Right atrium auricular region (tissue), 2 donors: ENCODE data around the gene NFE2. TPM values are rescaled to one million over a fixed set of nuclear protein-coding genes. Genes with fewer than 3 reads are reported as not detected.

ENCODE experiments used
- DNase-seq: peaks from one replicate; pipeline ENCODE4 v3.0.0-alpha.2; 2019; ENCODE audit warnings: low spot score
- H3K27ac ChIP-seq, 2 donors: fragments of 200-600 bp; sonication (generic); 1 replicate in 1 of 2; 2 replicates in 1 of 2; pipeline ENCODE4 v1.5.1; 2016 to 2019
- H3K27me3 ChIP-seq, 2 donors: fragments of 200-600 bp; sonication (generic); one replicate each; pipeline versions ENCODE4 v1.5.1 to v1.6.0; 2017 to 2019
- H3K36me3 ChIP-seq: fragments of 200-600 bp; sonication (generic); one replicate; pipeline ENCODE4 v1.5.1; 2016
- H3K4me1 ChIP-seq, 2 donors: fragments of 200-600 bp; sonication (generic); one replicate each; pipeline versions ENCODE4 v1.5.1 to v1.6.0; 2017 to 2019
- H3K4me3 ChIP-seq, 2 donors: fragments of 200-600 bp; sonication (generic); 1 replicate in 1 of 2; 2 replicates in 1 of 2; pipeline ENCODE4 v1.5.1; 2017 to 2019; ENCODE audit warnings: mild to moderate bottlenecking in 1 of 2, moderate library complexity in 1 of 2
- H3K9me3 ChIP-seq, 2 donors: fragments of 200-600 bp; sonication (generic); one replicate each; pipeline ENCODE4 v1.5.1; 2019
- CTCF ChIP-seq, 2 donors: fragments of 200-600 bp; sonication (generic); IDR thresholded peaks; one replicate each; pipeline ENCODE4 v1.5.1; 2019; ENCODE audit warnings: antibody characterized with exemption in 2 of 2
- total RNA-seq, 2 donors: library from RNA; depleted of rRNA; stranded (reverse); fragments of >200 nt; gene quantifications; one replicate each; pipeline ENCODE4 v1.1.0, GENCODE V29; 2016

Gene NFE2
- total RNA-seq, 2 donors from 2014 or later = 1.1 to 2.9 TPM

- DNase-seq = no peak
- no peak for TF ChIP-seq CTCF (IDR thresholded peaks at IDR 0.05)
- Histone ChIP-seq H3K36me3 (peaks cover 7% of the 10 kb centered on the region), H3K4me1 (peaks cover 0 to 46% of the 10 kb centered on the region in 2 donors), H3K4me3 (no peak overlapping the region), H3K27ac (peak overlapping the region; percentile 9 to 54), H3K27me3 (no peaks in the 10 kb centered on the region), H3K9me3 (no peaks in the 10 kb centered on the region)
Observed at GRCh38 chr12:54261815-54262402, 38.9 kb downstream of the NFE2 start.

- peak overlapping the region; percentile 76 to 86 for H3K27ac ChIP-seq
- peak; percentile 72 for DNase-seq
- H3K4me1 ChIP-seq = peaks cover 0 to 46% of the 10 kb centered on the region in 2 donors
- peaks cover 23% of the 10 kb centered on the region for H3K36me3 ChIP-seq
- peak overlapping the region; percentile 40 to 54 for H3K4me3 ChIP-seq
- no peak for TF ChIP-seq CTCF (IDR thresholded peaks at IDR 0.05)
- no peaks in the 10 kb centered on the region for H3K9me3 ChIP-seq
- no peaks in the 10 kb centered on the region for H3K27me3 ChIP-seq
Observed at GRCh38 chr12:54259194-54260011, 41.4 kb downstream of the NFE2 start.

- TF ChIP-seq CTCF (IDR thresholded peaks at IDR 0.05) = no peak
- no peak for DNase-seq
- H3K27ac ChIP-seq = peak overlapping the region; percentile 76 to 86
- no peaks in the 10 kb centered on the region for H3K9me3 ChIP-seq
- no peak overlapping the region for H3K4me3 ChIP-seq
- peaks cover 30% of the 10 kb centered on the region for H3K36me3 ChIP-seq
- peaks cover 0 to 46% of the 10 kb centered on the region in 2 donors for H3K4me1 ChIP-seq
- H3K27me3 ChIP-seq = no peaks in the 10 kb centered on the region
Observed at GRCh38 chr12:54258201-54258681, 42.6 kb downstream of the NFE2 start.

- Histone ChIP-seq H3K4me3 (no peak overlapping the region), H3K9me3 (no peaks in the 10 kb centered on the region), H3K27me3 (no peaks in the 10 kb centered on the region), H3K27ac (peak overlapping the region in 1 of 2 donors; percentile 86), H3K4me1 (peaks cover 0 to 41% of the 10 kb centered on the region in 2 donors), H3K36me3 (peaks cover 36% of the 10 kb centered on the region)
- DNase-seq = no peak
- TF ChIP-seq CTCF (IDR thresholded peaks at IDR 0.05) = no peak
Observed at GRCh38 chr12:54257332-54257731, 43.5 kb downstream of the NFE2 start.

- peaks cover 53% of the 10 kb centered on the region for H3K36me3 ChIP-seq
Observed at GRCh38 chr12:54253240-54253639, 47.6 kb downstream of the NFE2 start.

More at GRCh38 chr12:54253240-54253639, 47.6 kb downstream of the NFE2 start:
- H3K9me3 ChIP-seq = no peaks in the 10 kb centered on the region
- H3K4me1 ChIP-seq = peaks cover 0 to 18% of the 10 kb centered on the region in 2 donors
- DNase-seq = no peak
- H3K27ac ChIP-seq = no peak overlapping the region
- TF ChIP-seq CTCF (IDR thresholded peaks at IDR 0.05) = no peak
- no peaks in the 10 kb centered on the region for H3K27me3 ChIP-seq
- H3K4me3 ChIP-seq = no peak overlapping the region
